Cardiac muscle cell (in vitro differentiated cells and primary cell): ENCODE measurements around the gene SYNE3. TPM values are rescaled to one million over a fixed set of nuclear protein-coding genes. Genes with fewer than 3 reads are reported as not detected.

Experiments
- DNase-seq, 2 donors: peaks; one replicate each; pipeline versions ENCODE4 v3.0.0 to v3.0.0-alpha.2; 2010 to 2017; ENCODE audit warnings: low read depth in 1 of 2, low spot score in 1 of 2
- H3K27ac ChIP-seq: fragments of 200-600 bp; sonication (generic); 2 replicates; pipeline ENCODE4 v1.5.1; 2016
- H3K27me3 ChIP-seq: fragments of 200-600 bp; sonication (generic); 2 replicates; pipeline ENCODE4 v1.6.0; 2016; ENCODE audit warnings: control low read depth
- H3K36me3 ChIP-seq: fragments of 200-600 bp; sonication (generic); 2 replicates; pipeline ENCODE4 v1.5.1; 2016; ENCODE audit warnings: control low read depth
- H3K4me1 ChIP-seq: fragments of 200-600 bp; sonication (generic); 2 replicates; pipeline ENCODE4 v1.8.1; 2017; ENCODE audit warnings: low read depth, mild to moderate bottlenecking, mixed run types
- H3K4me3 ChIP-seq: fragments of 200-600 bp; sonication (generic); 2 replicates; pipeline ENCODE4 v1.5.1; 2016; ENCODE audit warnings: mild to moderate bottlenecking
- H3K9me3 ChIP-seq: fragments of 200-600 bp; sonication (generic); 2 replicates; pipeline ENCODE4 v1.5.1; 2017; ENCODE audit warnings: low read depth, mild to moderate bottlenecking, control low read depth
- polyA plus RNA-seq: library from polyadenylated mRNA; unstranded; fragments of >200 nt; fragmentation: Nextera tagmentation; extraction: Ambion mirVana; gene quantifications from 2 replicates; pipeline ENCODE4 v1.2.1, GENCODE V29; 2016
- total RNA-seq: library from RNA; depleted of rRNA; stranded (reverse); fragments of >200 nt; gene quantifications from 2 replicates; pipeline ENCODE4 v1.2.3, GENCODE V29; 2016
- TF ChIP-seq, protein P1 (sequence below): IDR thresholded peaks from 2 replicates; pipeline ENCODE4 v1.5.1; 2012; ENCODE audit warnings: low read depth, mild to moderate bottlenecking, low read length

SYNE3 gene
- total and polyA plus RNA-seq, 2 experiments from 2014 or later = 0.09 to 2.0 TPM

- no peak for DNase-seq
- TF ChIP-seq, protein P1, sequence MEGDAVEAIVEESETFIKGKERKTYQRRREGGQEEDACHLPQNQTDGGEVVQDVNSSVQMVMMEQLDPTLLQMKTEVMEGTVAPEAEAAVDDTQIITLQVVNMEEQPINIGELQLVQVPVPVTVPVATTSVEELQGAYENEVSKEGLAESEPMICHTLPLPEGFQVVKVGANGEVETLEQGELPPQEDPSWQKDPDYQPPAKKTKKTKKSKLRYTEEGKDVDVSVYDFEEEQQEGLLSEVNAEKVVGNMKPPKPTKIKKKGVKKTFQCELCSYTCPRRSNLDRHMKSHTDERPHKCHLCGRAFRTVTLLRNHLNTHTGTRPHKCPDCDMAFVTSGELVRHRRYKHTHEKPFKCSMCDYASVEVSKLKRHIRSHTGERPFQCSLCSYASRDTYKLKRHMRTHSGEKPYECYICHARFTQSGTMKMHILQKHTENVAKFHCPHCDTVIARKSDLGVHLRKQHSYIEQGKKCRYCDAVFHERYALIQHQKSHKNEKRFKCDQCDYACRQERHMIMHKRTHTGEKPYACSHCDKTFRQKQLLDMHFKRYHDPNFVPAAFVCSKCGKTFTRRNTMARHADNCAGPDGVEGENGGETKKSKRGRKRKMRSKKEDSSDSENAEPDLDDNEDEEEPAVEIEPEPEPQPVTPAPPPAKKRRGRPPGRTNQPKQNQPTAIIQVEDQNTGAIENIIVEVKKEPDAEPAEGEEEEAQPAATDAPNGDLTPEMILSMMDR = no peak
- no peaks in the 10 kb centered on the region for H3K9me3 ChIP-seq
- H3K27ac ChIP-seq = no peak overlapping the region
- H3K4me1 ChIP-seq = peaks cover 21% of the 10 kb centered on the region
- no peaks in the 10 kb centered on the region for H3K36me3 ChIP-seq
- H3K4me3 ChIP-seq = no peak overlapping the region
- H3K27me3 ChIP-seq = no peaks in the 10 kb centered on the region
Measured at GRCh38 chr14:95530473-95531276, 14.2 kb upstream of the SYNE3 start.

DNA sequence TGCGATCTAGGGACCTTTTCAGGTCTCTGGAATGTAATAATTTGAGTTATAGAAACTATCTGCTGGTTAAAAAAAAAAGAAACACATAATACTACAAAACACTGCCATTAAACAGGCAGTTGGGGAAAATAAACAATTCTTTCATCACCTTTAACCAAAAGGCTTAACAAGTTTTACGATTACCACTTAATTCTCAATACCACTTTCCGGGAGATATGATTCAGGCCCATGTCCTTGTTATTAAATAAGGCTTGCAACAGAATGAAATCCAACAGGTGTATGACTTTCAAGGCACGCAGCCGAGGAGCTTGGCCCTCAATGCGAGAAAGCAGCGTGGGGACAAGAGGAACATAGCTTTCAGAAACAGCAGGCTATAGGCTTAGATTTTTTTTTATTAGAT is 12.8 kb upstream of the SYNE3 start:
- TF ChIP-seq, protein P1 = no peak
- DNase-seq = no peak
- Histone ChIP-seq H3K36me3 (no peaks in the 10 kb centered on the region), H3K27me3 (no peaks in the 10 kb centered on the region), H3K4me3 (no peak overlapping the region), H3K27ac (no peak overlapping the region), H3K4me1 (peaks cover 26% of the 10 kb centered on the region), H3K9me3 (no peaks in the 10 kb centered on the region)

- H3K4me3 ChIP-seq = no peak overlapping the region
- H3K27me3 ChIP-seq = no peaks in the 10 kb centered on the region
- peak in 1 of 2 donors; percentile 83 for DNase-seq
- TF ChIP-seq, protein P1 = peak; percentile 81
- no peak overlapping the region for H3K27ac ChIP-seq
- H3K36me3 ChIP-seq = no peaks in the 10 kb centered on the region
- peaks cover 20% of the 10 kb centered on the region for H3K4me1 ChIP-seq
- H3K9me3 ChIP-seq = no peaks in the 10 kb centered on the region
Measured at GRCh38 chr14:95527387-95528002, 11.0 kb upstream of the SYNE3 start.

- Histone ChIP-seq H3K27ac (no peak overlapping the region), H3K4me1 (peaks cover 20% of the 10 kb centered on the region), H3K9me3 (no peaks in the 10 kb centered on the region), H3K4me3 (no peak overlapping the region), H3K27me3 (no peaks in the 10 kb centered on the region), H3K36me3 (no peaks in the 10 kb centered on the region)
- DNase-seq = peak in 1 of 2 donors; percentile 67
- TF ChIP-seq, protein P1 = no peak
Measured at GRCh38 chr14:95526483-95527386, 10.3 kb upstream of the SYNE3 start.

GRCh38 chr14:95525999-95526398 is 9.5 kb upstream of the SYNE3 start:
- Histone ChIP-seq H3K27me3 (no peaks in the 10 kb centered on the region), H3K36me3 (no peaks in the 10 kb centered on the region), H3K9me3 (no peaks in the 10 kb centered on the region), H3K27ac (no peak overlapping the region), H3K4me1 (peaks cover 20% of the 10 kb centered on the region), H3K4me3 (no peak overlapping the region)
- TF ChIP-seq, protein P1 = no peak
- no peak for DNase-seq
